OCI-LY7 (cell line): ENCODE data around the gene ATP1A3. TPM values are rescaled to one million over a fixed set of nuclear protein-coding genes. Genes with fewer than 3 reads are reported as not detected.

ENCODE experiments used
- BruUV-seq: library from RNA; stranded (reverse); fragments of 400-500 nt; replicated peaks from 2 replicates; lab custom pipeline; 2021; lab: Mats Ljungman, UMichigan
- CTCF ChIA-PET: fragments of 300-600 bp; sonication (Branson Sonifier 250); formaldehyde crosslinking; loops from one replicate; lab custom pipeline; 2022; ENCODE audit warnings: antibody characterized with exemption; ENCODE audit not compliant: unreplicated experiment; lab: Charles Lee
- POLR2A ChIA-PET: fragments of 300-600 bp; sonication (Branson Sonifier 250); formaldehyde crosslinking; loops from one replicate; lab custom pipeline; 2022; ENCODE audit warnings: antibody characterized with exemption; lab: Charles Lee
- DNase-seq: peaks from one replicate; pipeline ENCODE4 v3.0.0-alpha.2; 2015; ENCODE audit warnings: low spot score
- H2AFZ ChIP-seq: fragments of 200-600 bp; sonication (generic), shearing (Covaris generic); 2 replicates; pipeline ENCODE4 v1.6.1; 2014; ENCODE audit warnings: mild to moderate bottlenecking, antibody characterized with exemption, low read length, moderate library complexity
- H3K27ac ChIP-seq: fragments of 200-600 bp; sonication (generic); 2 replicates; pipeline ENCODE4 v1.5.1; 2014; ENCODE audit warnings: mixed run types, low read depth, mild to moderate bottlenecking, moderate library complexity, low read length, inconsistent platforms; ENCODE audit not compliant: poor library complexity, severe bottlenecking
- H3K36me3 ChIP-seq: fragments of 200-600 bp; sonication (generic); 2 replicates; pipeline ENCODE4 v1.6.1; 2014; ENCODE audit warnings: mild to moderate bottlenecking, antibody characterized with exemption, low read length, moderate library complexity, mixed read lengths; ENCODE audit not compliant: insufficient read depth
- H3K4me1 ChIP-seq: fragments of 200-600 bp; sonication (generic); 2 replicates; pipeline ENCODE4 v1.5.1; 2014; ENCODE audit warnings: mild to moderate bottlenecking, low read length; ENCODE audit not compliant: insufficient read depth, poor library complexity, severe bottlenecking
- H3K4me2 ChIP-seq: fragments of 200-600 bp; sonication (generic); 2 replicates; pipeline ENCODE4 v1.6.1; 2014; ENCODE audit warnings: mild to moderate bottlenecking, low read length
- H3K4me3 ChIP-seq: fragments of 200-600 bp; sonication (generic); 2 replicates; pipeline ENCODE4 v1.5.1; 2014; ENCODE audit warnings: mild to moderate bottlenecking, low read depth, low read length; ENCODE audit not compliant: poor library complexity, severe bottlenecking
- H3K79me2 ChIP-seq: fragments of 200-600 bp; sonication (generic); 2 replicates; pipeline ENCODE4 v1.6.1; 2016; ENCODE audit warnings: low read depth, mild to moderate bottlenecking, low read length, moderate library complexity, mixed read lengths; ENCODE audit not compliant: insufficient read depth
- H3K9me2 ChIP-seq: fragments of 200-600 bp; sonication (generic); 2 replicates; pipeline ENCODE4 v1.6.1; 2016; ENCODE audit warnings: mild to moderate bottlenecking, low read length, mixed read lengths; ENCODE audit not compliant: insufficient read depth
- H3K9me3 ChIP-seq: fragments of 200-600 bp; sonication (generic); 2 replicates; pipeline ENCODE4 v1.6.1; 2014; ENCODE audit warnings: mild to moderate bottlenecking, mixed run types, low read length, mixed read lengths
- H4K20me1 ChIP-seq: fragments of 200-600 bp; sonication (generic); 2 replicates; pipeline ENCODE4 v1.6.1; 2014; ENCODE audit warnings: mild to moderate bottlenecking, antibody characterized with exemption, low read length, moderate library complexity, mixed read lengths; ENCODE audit not compliant: insufficient read depth
- EZH2phosphoT487 ChIP-seq: fragments of 200-600 bp; sonication (generic); IDR thresholded peaks from 2 replicates; pipeline ENCODE4 v1.6.1; 2018; ENCODE audit warnings: low read depth, borderline replicate concordance, mild to moderate bottlenecking, mixed run types, antibody characterized with exemption, low read length, moderate library complexity, mixed read lengths
- intact Hi-C: fragments of 100-400 bp; cut with micrococcal nuclease; formaldehyde crosslinking; loops from one replicate; pipeline ENCODE4 v1.10.0; 2022; ENCODE audit not compliant: unreplicated experiment
- total RNA-seq, 2 experiments: library from RNA; depleted of rRNA in 1 of 2; stranded (reverse); fragments of >200 nt in 1 of 2; shearing (Covaris generic) in 1 of 2; gene quantifications; 2 replicates each; pipeline ENCODE4 v1.2.3, GENCODE V29; 2014 to 2022
- TF ChIP-seq, protein P1 (sequence below): fragments of 200-600 bp; sonication (generic); conservative IDR thresholded peaks from 2 replicates; pipeline ENCODE4 v1.5.1; 2014; ENCODE audit warnings: mild to moderate bottlenecking, antibody characterized with exemption, low read length, moderate library complexity, mixed read lengths

Gene ATP1A3
- total RNA-seq, 2 experiments from 2014 or later: 9.3 to 33.0 TPM

DNA sequence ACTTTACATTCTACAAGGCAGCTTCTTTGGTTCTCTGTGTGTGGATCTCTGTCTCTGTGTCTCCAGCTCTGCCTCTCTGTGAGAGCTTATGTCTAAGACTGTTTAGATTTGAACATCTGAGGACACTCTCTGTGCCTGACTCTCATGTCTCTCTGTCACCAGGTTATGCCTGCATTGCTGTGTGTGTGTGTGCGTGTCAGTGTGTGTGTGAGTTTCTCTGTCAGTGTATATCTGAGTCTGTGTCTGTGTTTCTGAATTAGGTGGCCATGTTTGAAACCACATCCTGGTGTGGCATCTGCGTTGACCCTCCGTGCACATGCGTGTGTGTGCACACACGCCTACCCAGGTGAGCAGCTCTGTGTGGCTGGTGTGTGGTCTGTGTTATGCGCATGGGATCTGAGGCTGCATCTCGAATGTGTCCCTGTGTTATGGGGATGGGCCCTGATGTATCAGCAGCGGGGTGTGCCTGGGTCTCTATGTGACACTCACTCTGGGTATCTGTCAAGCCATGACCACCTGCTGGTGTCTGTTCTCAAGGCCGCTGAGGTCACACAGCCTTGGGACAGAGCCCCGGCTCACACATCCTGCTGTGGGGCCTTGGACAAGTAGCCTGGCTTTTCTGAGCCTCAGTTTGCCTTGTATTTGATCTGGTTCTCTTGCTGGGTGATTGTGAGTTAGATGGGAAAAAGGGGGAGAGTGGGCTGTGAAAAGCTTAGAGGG, 6.7 kb downstream of the ATP1A3 start:
- no peak overlapping the region for H3K4me2 ChIP-seq
- CTCF ChIA-PET: interaction anchor here (0.6 kb wide), 1 partner anchor 54 kb away, joined by 3 read pairs; no protein-coding TSS in a partner anchor
- peaks cover 34% of the 10 kb centered on the region for H3K36me3 ChIP-seq
- no TSS peak for BruUV-seq
- no peaks in the 10 kb centered on the region for H3K79me2 ChIP-seq
- TF ChIP-seq, protein P1, sequence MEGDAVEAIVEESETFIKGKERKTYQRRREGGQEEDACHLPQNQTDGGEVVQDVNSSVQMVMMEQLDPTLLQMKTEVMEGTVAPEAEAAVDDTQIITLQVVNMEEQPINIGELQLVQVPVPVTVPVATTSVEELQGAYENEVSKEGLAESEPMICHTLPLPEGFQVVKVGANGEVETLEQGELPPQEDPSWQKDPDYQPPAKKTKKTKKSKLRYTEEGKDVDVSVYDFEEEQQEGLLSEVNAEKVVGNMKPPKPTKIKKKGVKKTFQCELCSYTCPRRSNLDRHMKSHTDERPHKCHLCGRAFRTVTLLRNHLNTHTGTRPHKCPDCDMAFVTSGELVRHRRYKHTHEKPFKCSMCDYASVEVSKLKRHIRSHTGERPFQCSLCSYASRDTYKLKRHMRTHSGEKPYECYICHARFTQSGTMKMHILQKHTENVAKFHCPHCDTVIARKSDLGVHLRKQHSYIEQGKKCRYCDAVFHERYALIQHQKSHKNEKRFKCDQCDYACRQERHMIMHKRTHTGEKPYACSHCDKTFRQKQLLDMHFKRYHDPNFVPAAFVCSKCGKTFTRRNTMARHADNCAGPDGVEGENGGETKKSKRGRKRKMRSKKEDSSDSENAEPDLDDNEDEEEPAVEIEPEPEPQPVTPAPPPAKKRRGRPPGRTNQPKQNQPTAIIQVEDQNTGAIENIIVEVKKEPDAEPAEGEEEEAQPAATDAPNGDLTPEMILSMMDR: no peak
- no peak for TF ChIP-seq EZH2phosphoT487
- no peak for DNase-seq
- no peak overlapping the region for H3K27ac ChIP-seq
- no peaks in the 10 kb centered on the region for H3K9me2 ChIP-seq
- POLR2A ChIA-PET: no interaction called here
- H3K4me1 ChIP-seq: no peaks in the 10 kb centered on the region
- no peak overlapping the region for H3K4me3 ChIP-seq
- no peaks in the 10 kb centered on the region for H4K20me1 ChIP-seq
- intact Hi-C loops: no loop called here
- no peaks in the 10 kb centered on the region for H3K9me3 ChIP-seq
- no peak overlapping the region for H2AFZ ChIP-seq

DNA sequence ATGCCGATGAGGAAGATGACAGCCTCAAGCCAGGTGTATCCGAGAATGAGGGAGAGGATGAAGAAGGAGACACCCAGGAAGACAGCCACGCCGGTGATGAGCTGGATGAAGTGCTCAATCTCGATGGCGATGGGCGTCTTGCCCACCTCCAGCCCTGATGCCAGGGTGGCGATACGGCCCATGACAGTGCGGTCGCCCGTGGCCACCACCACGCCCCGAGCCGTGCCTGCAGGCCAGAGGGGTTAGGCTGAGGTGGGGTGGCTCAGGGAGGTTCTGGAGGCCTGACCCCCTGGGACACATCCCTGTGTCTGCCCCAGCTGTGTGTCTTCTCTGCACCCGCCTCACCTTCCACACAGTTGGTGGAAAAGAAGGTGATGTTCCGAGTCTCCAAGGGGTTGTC, 9.1 kb downstream of the ATP1A3 start:
- TF ChIP-seq EZH2phosphoT487: no peak
- TF ChIP-seq, protein P1: no peak
- Histone ChIP-seq H3K4me1 (no peaks in the 10 kb centered on the region), H2AFZ (no peak overlapping the region), H3K9me3 (no peaks in the 10 kb centered on the region), H3K4me3 (no peak overlapping the region), H3K4me2 (no peak overlapping the region), H3K9me2 (no peaks in the 10 kb centered on the region), H3K36me3 (peaks cover 51% of the 10 kb centered on the region), H3K79me2 (no peaks in the 10 kb centered on the region), H3K27ac (no peak overlapping the region), H4K20me1 (no peaks in the 10 kb centered on the region)
- intact Hi-C loops: no loop called here
- ChIA-PET POLR2A (no interaction called here), CTCF (no interaction called here)
- BruUV-seq: no TSS peak
- DNase-seq: no peak

DNA sequence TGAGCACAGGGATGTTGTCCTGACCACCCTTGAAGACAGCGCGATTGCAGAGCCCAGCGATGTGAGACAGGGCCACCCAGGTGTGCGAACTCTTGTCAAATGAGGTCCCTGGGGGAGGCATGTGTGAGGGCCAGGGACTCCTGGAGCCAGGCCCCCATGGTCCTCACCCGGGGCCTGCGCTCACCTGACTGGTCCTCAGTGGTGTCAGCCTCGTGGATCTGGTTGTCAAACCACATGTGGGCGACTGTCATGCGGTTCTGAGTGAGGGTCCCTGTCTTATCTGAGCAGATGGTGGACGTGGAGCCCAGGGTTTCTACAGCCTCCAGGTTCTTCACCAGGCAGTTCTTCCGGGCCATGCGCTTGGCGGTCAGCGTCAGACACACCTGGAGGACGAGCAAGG, 12.3 kb downstream of the ATP1A3 start:
- Histone ChIP-seq H3K4me3 (no peak overlapping the region), H4K20me1 (no peaks in the 10 kb centered on the region), H3K4me2 (no peak overlapping the region), H3K79me2 (no peaks in the 10 kb centered on the region), H3K4me1 (no peaks in the 10 kb centered on the region), H3K9me2 (no peaks in the 10 kb centered on the region), H3K9me3 (no peaks in the 10 kb centered on the region), H3K27ac (no peak overlapping the region), H2AFZ (no peak overlapping the region), H3K36me3 (peaks cover 47% of the 10 kb centered on the region)
- BruUV-seq: no TSS peak
- ChIA-PET POLR2A (no interaction called here), CTCF (no interaction called here)
- TF ChIP-seq, protein P1: no peak
- no peak for TF ChIP-seq EZH2phosphoT487
- intact Hi-C loops: no loop called here
- DNase-seq: no peak
